ENCODE measurements around the gene GPRC5C.
"Not testable (repeated sequence)": the region's sequence is repeated elsewhere in the genome, so short reads cannot be mapped to it uniquely, and the experiment has no call there.

The GPRC5C gene

GRCh38 chr17:74478420-74479100, 46.7 kb downstream of the GPRC5C start:
- TF ChIP-seq, protein P1, sequence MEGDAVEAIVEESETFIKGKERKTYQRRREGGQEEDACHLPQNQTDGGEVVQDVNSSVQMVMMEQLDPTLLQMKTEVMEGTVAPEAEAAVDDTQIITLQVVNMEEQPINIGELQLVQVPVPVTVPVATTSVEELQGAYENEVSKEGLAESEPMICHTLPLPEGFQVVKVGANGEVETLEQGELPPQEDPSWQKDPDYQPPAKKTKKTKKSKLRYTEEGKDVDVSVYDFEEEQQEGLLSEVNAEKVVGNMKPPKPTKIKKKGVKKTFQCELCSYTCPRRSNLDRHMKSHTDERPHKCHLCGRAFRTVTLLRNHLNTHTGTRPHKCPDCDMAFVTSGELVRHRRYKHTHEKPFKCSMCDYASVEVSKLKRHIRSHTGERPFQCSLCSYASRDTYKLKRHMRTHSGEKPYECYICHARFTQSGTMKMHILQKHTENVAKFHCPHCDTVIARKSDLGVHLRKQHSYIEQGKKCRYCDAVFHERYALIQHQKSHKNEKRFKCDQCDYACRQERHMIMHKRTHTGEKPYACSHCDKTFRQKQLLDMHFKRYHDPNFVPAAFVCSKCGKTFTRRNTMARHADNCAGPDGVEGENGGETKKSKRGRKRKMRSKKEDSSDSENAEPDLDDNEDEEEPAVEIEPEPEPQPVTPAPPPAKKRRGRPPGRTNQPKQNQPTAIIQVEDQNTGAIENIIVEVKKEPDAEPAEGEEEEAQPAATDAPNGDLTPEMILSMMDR (IDR thresholded peaks at IDR 0.05; ENCODE audit: low read depth, low read length), result no peak
- H3K4me3 ChIP-seq (replicated peaks in 1 of 2; ENCODE audit: low read depth in 2 of 2, low read length in 2 of 2), result no peak overlapping the region
- no peak for DNase-seq (ENCODE audit: low read depth in 2 of 2)

DNA sequence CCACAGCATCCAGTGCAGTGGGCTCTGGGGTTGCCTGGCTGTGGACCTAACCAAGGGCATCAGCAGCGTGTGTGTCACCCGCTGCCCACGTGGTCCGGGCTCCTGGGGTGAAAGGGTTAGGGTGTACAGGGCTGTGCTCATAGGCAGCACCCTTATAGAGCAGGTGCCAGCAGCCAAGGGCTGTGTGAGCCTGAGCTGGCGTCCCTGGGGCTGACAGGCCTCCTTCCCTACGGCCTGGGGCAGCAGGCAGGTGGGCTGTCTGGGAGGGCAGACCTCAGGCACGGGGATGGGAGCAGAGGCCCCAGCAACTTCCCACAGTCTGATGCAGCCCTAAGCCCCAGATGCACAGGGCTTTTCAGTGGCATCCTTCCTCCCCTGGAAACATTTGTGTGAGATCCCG, 48.4 kb downstream of the GPRC5C start:
- no peak for DNase-seq (ENCODE audit: low read depth in 2 of 2)
- no peak overlapping the region for H3K4me3 ChIP-seq (replicated peaks in 1 of 2; ENCODE audit: low read depth in 2 of 2, low read length in 2 of 2)
- TF ChIP-seq, protein P1 (IDR thresholded peaks at IDR 0.05; ENCODE audit: low read depth, low read length), result no peak

DNA sequence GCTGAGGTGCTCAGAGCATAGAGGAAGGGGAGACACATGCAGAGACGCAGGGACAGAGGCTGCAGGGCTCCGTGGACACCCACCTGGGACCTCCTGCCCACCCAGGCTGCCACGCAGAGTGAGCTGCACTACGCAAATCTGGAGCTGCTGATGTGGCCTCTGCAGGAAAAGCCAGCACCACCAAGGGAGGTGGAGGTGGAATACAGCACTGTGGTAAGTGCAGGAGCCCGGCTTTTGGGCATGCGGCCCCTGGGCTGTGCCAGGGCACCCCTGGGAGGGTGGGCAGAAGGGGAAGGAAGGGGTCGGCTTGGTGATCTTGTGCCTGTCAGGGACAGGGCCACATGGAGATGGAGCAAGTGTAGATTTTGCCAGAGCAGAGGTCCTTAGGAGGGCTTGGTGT, 49.7 kb downstream of the GPRC5C start:
- H3K4me3 ChIP-seq (replicated peaks in 1 of 2; ENCODE audit: low read depth in 2 of 2, low read length in 2 of 2), result no peak overlapping the region
- DNase-seq (ENCODE audit: low read depth in 2 of 2), result no peak
- TF ChIP-seq, protein P1 (IDR thresholded peaks at IDR 0.05; ENCODE audit: low read depth, low read length), result no peak

DNA sequence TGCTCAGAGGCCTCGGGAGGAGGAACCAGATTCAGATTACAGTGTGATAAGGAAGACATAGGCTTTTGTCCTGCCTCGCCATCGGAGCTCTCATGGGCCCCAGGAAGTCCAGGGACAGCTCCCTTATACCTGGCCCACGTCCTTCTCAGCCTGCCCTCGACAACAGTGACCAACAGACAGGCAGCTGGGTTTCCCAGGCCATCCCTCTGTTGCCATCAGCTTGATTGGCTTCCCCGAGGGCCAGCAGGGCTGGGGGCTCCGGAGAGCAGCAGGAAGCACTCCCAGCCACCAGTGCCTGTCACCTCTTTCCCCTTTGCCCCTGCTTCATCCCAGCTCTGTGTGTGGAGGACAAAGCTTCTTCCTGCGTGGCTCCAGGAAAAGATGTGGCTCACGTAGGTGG, 52.2 kb downstream of the GPRC5C start:
- DNase-seq (ENCODE audit: low read depth in 2 of 2), result no peak
- H3K4me3 ChIP-seq (replicated peaks in 1 of 2; ENCODE audit: low read depth in 2 of 2, low read length in 2 of 2), result no peak overlapping the region
- TF ChIP-seq, protein P1 (IDR thresholded peaks at IDR 0.05; ENCODE audit: low read depth, low read length), result no peak

GRCh38 chr17:74485022-74485743, 53.3 kb downstream of the GPRC5C start:
- TF ChIP-seq, protein P1 (IDR thresholded peaks at IDR 0.05; ENCODE audit: low read depth, low read length), result no peak
- no peak for DNase-seq (ENCODE audit: low read depth in 2 of 2)
- H3K4me3 ChIP-seq (replicated peaks in 1 of 2; ENCODE audit: low read depth in 2 of 2, low read length in 2 of 2), result no peak overlapping the region

DNA sequence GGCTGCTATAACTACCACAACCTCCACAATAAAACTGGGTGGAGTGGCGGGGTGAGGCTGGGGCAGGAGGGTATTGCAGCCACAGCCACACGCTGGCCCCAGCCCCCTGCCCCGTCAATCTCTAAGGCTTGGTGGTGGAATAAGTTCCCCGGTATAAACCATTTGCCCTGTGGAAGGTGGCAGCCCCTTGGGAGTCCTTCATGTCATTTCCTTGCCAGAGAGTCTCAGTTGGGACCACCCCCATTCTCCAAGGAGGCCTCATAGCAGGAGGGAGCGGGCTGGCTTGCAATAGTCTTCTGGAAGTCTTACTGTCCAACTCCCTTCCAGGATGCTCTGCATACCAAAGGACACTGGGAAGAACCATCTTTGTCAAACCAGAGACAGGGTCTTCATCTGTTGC, 54.0 kb downstream of the GPRC5C start:
- no peak overlapping the region for H3K4me3 ChIP-seq (replicated peaks in 1 of 2; ENCODE audit: low read depth in 2 of 2, low read length in 2 of 2)
- TF ChIP-seq, protein P1 (IDR thresholded peaks at IDR 0.05; ENCODE audit: low read depth, low read length), result no peak
- no peak for DNase-seq (ENCODE audit: low read depth in 2 of 2)

GRCh38 chr17:74488276-74488675, 56.4 kb downstream of the GPRC5C start:
- not testable (repeated sequence) for DNase-seq (ENCODE audit: low read depth in 2 of 2); H3K4me3 ChIP-seq (replicated peaks in 1 of 2; ENCODE audit: low read depth in 2 of 2, low read length in 2 of 2)

All from cardiac fibroblast (primary cell).